ENCODE measurements around the gene CLN6. TPM values are rescaled to one million over a fixed set of nuclear protein-coding genes. Genes with fewer than 3 reads are reported as not detected.

Gene CLN6
- total and polyA plus RNA-seq, 9 of the 15 experiments (the other 6 are each of a cell fraction or from before 2014, with no cell fraction given), result 0.71 to 53.3 (median 39.3) TPM

DNA sequence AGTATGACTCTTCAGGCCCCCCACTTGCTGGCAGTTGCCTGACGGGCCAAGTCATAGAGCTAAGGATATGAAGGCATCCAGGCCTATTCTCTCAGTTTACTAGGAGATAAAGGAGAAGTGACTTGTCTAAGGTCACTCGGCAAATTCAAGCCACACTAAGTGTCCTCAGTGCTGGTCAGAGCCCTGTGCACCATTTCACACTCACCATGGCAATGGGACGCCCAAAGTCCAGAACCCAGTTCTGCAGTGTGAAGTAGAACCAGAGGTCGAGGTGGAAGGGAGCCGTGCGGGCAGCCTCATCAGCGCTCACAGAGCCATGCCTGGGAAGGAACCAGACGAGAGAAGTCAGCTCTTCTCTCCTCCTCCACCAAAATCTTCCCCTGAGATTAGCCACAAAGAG is 11.2 kb downstream of the CLN6 start (continued):
- TF ChIP-seq, protein P1, sequence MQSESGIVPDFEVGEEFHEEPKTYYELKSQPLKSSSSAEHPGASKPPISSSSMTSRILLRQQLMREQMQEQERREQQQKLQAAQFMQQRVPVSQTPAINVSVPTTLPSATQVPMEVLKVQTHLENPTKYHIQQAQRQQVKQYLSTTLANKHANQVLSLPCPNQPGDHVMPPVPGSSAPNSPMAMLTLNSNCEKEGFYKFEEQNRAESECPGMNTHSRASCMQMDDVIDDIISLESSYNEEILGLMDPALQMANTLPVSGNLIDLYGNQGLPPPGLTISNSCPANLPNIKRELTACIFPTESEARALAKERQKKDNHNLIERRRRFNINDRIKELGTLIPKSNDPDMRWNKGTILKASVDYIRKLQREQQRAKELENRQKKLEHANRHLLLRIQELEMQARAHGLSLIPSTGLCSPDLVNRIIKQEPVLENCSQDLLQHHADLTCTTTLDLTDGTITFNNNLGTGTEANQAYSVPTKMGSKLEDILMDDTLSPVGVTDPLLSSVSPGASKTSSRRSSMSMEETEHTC (IDR thresholded peaks at IDR 0.05), result no peak
- no peak for TF ChIP-seq ZZZ3 (IDR thresholded peaks at IDR 0.05)

DNA sequence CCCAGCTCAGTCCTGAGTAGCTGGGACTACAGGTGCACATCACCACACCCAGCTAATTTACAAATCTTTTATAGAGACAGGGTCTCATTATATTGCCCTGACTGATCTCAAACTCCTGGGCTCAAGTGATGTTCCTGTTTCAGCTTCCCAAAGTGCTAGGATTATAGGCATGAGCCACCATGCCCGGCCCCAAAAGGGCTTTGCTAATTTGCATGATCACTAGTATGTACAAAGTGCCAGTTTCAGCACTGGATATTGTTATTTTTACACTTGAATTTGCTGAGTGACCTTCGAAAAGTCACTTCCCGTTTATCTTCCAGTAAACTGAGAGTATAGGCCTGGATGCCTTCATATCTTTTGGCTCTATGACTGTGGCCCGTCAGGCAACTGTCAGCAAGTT is 12.2 kb downstream of the CLN6 start:
- POLR2A ChIA-PET, result no interaction called here
- Histone ChIP-seq H3K79me2 (ENCODE audit: control insufficient read depth, insufficient read depth, low read length) (peaks cover 62% of the 10 kb centered on the region), H3K9me1 (ENCODE audit: control insufficient read depth, insufficient read depth, low read length) (peaks cover 10% of the 10 kb centered on the region), H2AFZ (ENCODE audit: low read depth, low read length) (no peak overlapping the region), H3K36me3 (ENCODE audit: control insufficient read depth, insufficient read depth, low read length) (peaks cover 73% of the 10 kb centered on the region), H3K4me2 (ENCODE audit: insufficient read depth, low read length) (no peak overlapping the region), H3K27ac (ENCODE audit: extremely low read depth, low read depth, low read length) (no peak overlapping the region), H3K4me1 (replicated peaks in 1 of 2; ENCODE audit: control insufficient read depth in 2 of 2, insufficient read depth in 2 of 2, low read length in 2 of 2) (peaks cover 0 to 13% of the 10 kb centered on the region in 2 experiments; a peak in 3 of 5 replicates), H3K9me3 (replicated peaks; ENCODE audit: control insufficient read depth, insufficient read depth, low read depth, low read length) (no peaks in the 10 kb centered on the region), H3K27me3 (ENCODE audit: control insufficient read depth in 2 of 2, insufficient read depth in 2 of 2, low read length in 2 of 2) (no peaks in the 10 kb centered on the region), H4K20me1 (replicated peaks; ENCODE audit: control insufficient read depth, insufficient read depth, low read length) (peaks cover 9% of the 10 kb centered on the region), H3K4me3 (no peak overlapping the region), H3K9ac (ENCODE audit: insufficient read depth in 1 of 2, low read depth in 2 of 2, low read length in 2 of 2) (no peak overlapping the region)
- DNase-seq (ENCODE audit: extremely low read depth in 1 of 4, low spot score in 3 of 4) (no peak), ATAC-seq (no peak), FAIRE-seq (no peak)
- 85% methylated on average over 4 of the region's 4 CpGs for WGBS (ENCODE audit: insufficient coverage, low coverage, missing lambda C conversion rate)
- intact Hi-C loops (cut with micrococcal nuclease) (no loop called here), in situ Hi-C loops (cut with MboI) (no loop called here)
- BruUV-seq (replicated peaks), result no TSS peak
- CTCF ChIA-PET (ENCODE audit: low intra/inter-chr PET ratio), result no interaction called here
- TF ChIP-seq, protein P2, sequence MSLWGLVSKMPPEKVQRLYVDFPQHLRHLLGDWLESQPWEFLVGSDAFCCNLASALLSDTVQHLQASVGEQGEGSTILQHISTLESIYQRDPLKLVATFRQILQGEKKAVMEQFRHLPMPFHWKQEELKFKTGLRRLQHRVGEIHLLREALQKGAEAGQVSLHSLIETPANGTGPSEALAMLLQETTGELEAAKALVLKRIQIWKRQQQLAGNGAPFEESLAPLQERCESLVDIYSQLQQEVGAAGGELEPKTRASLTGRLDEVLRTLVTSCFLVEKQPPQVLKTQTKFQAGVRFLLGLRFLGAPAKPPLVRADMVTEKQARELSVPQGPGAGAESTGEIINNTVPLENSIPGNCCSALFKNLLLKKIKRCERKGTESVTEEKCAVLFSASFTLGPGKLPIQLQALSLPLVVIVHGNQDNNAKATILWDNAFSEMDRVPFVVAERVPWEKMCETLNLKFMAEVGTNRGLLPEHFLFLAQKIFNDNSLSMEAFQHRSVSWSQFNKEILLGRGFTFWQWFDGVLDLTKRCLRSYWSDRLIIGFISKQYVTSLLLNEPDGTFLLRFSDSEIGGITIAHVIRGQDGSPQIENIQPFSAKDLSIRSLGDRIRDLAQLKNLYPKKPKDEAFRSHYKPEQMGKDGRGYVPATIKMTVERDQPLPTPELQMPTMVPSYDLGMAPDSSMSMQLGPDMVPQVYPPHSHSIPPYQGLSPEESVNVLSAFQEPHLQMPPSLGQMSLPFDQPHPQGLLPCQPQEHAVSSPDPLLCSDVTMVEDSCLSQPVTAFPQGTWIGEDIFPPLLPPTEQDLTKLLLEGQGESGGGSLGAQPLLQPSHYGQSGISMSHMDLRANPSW (CRISPR knock-in tag; IDR thresholded peaks at IDR 0.05), result no peak
- TF ChIP-seq BHLHE40 (IDR thresholded peaks at IDR 0.05; ENCODE audit: low read length) (no peak), BMI1 (IDR thresholded peaks at IDR 0.05; ENCODE audit: low read length) (no peak), ZEB2 (IDR thresholded peaks at IDR 0.05) (no peak)
